Skeletal muscle cell (primary cell): ENCODE data around the gene SCAP.
"Not testable (repeated sequence)": the region's sequence is repeated elsewhere in the genome, so short reads cannot be mapped to it uniquely, and the experiment has no call there.

Experiments used
- DNase-seq: peaks from one replicate; pipeline ENCODE4 v3.0.0-alpha.2; 2010; ENCODE audit warnings: low read depth
- H3K4me3 ChIP-seq: 2 replicates; pipeline ENCODE4 v1.5.1; 2011; ENCODE audit warnings: low read depth, mild to moderate bottlenecking, control low read depth, low read length, moderate library complexity

The SCAP gene

DNA sequence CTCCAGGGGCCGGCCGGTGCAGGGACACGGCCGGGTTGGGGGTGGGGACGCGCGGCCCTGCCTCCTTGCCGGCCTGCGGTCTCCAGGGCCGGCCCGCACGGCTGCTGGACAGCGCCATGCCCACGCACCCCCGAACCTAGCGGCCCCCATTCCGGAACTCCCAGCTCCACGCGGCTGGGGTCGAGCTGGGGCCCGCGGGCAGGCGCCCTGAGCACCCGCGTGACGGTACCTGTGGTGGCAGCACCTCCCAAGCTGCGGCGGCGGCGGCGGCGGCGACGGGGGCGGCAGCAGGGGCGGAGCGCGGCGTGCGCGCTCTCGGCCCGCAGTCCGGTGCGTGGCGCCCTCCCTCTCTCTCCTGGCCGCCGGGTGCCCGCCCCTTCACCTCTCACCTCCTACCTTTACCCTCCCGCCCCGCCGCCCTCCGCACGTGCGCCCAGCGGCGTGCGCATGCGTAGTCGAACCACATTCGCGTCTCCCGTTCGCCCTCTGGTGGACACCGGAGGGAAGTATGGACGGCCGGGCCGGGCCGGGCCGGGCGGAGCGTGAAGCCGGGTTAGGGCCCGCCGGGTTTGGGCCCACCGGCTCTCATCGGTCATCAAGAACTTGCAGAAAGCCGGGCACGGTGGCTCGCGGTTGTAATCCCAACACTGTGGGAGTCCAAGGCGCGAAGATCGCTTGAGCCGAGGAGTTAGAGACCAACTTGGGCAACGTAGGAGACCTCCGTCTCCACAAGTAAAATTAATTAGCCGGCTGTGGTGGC lies at the start of gene SCAP:
Gene SCAP, minus strand, starts transcription at position 372 of the 760 bp plus-strand sequence. CDS start 32,948 bp downstream, outside the sequence.
- peak; percentile 22 for DNase-seq
- peak within 1 kb of the TSS; percentile 88 for H3K4me3 ChIP-seq

DNA sequence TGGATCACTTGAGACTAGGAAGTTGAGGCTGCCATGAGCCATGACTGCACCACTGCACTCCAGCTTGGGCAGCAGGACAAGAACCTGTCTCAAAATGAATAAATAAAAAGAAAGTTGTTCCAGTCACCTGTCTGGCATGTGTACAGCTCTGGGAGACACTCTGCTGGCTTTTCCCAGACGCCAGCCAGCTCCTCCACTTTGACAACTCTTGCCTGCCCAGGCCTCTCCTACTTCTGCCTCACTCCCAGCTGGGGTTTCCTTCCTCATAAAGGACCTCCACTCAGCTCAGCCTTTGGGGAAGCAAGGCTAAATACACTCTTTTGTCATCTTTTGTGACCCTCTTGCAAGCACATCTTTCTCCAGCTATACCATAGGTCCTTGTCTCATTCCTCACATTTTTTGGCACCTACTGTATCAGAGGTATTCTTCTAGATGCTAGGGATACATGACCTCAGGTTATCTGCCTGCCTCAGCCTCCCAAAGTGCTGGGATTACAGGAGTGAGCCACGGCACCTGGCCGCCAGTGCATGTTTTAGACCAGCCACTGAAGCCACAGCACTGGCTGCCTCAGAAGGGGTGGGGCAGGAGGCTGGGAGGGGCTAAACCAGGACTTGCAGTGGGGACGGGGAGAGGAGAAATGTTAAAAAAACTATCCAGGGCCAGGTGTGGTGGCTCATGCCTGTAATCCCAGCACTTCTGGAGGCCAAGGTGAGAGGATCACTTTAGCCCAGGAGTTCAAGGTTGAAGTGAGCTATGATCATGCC lies 47.8 kb upstream of the SCAP start:
- no peak for DNase-seq
- H3K4me3 ChIP-seq = no peak overlapping the region

DNA sequence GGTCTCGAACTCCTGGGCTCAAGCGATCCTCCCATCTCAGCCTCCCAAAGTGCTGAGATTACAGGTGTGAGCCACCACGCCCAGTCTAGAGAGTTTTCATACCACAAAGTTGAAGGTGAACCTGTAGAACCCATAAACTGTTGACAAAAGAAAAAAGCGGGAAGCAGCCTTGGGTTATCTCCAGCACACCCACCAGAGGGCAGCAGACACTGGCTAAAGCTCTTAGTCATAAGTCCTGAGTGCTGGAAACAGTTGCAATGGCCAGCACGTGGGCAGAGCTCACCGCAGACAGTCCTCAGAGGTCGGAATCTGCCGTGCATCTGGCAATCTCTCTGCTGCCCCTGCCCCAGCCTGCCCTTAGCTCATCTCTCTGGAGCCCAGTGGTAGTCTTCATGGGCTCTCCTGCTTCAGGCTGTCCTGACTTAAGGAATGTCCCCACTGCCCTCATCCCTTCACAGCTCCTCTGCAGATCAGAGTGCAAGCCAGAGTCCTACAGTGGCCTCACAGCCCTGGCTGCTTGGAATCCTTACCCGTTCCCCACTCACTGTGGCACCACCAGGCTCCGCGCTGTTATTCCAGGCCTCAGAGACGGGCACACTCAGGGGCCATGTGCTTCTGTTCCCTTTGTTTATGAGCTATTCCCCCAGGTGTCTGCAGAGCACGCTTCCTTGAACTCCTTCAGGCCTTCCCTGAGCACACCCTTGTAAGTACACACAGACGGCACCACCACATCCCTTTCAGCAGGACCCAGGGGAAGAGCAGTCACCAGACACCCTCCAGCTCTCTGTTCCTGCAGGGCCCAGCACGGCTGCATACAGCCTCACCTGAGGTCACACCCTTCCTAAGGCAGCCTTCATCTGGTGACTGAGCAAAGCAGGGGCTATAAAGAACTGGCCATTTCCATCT lies 46.6 kb upstream of the SCAP start:
- peak; percentile 72 for DNase-seq

DNA sequence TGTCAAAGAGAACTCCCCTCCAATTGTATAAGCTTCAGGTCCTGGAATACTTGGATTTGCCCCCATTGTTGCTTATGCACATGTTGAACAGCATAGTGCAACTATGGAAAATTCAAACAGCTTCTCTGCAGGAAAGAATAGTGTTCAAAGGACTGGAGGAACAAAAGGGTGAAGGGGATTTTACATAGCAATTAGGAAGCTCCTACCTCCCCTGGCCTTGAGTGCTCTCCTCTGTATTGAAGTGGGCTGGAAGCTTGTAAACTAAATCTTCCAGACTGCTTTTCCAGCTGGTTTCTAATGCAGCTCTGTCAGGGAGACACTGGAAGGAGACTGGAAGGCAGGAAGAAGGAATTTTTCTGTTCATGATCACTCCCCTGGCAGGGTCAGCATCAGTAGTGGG lies 45.0 kb upstream of the SCAP start:
- no peak for DNase-seq
- no peak overlapping the region for H3K4me3 ChIP-seq

More for the DNA sequence above, 46.6 kb upstream of the SCAP start:
- no peak overlapping the region for H3K4me3 ChIP-seq

DNA sequence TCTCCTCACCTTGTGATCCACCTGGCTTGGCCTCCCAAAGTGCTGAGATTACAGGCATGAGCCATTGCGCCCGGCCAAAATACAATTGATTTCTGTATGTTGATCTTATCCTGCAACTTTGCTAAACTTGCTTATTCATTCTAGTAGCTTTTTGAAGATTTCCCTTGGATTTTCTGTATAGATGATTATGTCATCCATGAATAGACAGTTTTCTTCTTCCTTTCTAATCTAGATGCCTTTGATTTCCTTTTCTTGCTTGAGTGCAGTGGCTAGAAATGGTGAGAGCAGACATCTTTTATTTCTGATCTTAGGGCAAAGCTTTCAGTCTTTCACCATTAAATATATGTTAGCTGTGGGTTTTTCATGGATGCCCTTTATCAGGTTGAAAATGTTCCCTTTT lies 42.2 kb upstream of the SCAP start:
- no peak for DNase-seq
- no peak overlapping the region for H3K4me3 ChIP-seq

DNA sequence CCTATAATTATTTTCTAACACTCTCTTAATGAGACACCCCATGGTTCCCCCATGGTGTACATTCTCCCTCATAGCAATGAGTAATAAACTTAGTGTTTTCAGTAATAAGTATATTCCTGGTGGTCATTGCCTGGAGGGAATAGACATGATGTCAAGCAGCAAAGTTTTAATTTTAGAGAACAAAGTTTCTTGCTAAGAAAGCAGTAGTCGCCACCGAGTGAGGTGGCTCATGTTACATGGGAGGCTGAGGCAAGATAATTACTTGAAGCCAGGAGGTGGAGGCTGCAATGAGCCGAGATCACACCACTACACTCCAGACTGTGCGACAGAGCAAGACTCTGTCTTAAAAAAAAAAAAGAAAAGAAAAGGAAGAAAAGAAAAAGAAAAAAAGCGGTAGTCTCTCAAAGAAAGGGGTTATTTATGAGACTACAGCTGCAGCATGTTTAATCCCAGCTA lies 40.2 kb upstream of the SCAP start:
- no peak overlapping the region for H3K4me3 ChIP-seq

DNA sequence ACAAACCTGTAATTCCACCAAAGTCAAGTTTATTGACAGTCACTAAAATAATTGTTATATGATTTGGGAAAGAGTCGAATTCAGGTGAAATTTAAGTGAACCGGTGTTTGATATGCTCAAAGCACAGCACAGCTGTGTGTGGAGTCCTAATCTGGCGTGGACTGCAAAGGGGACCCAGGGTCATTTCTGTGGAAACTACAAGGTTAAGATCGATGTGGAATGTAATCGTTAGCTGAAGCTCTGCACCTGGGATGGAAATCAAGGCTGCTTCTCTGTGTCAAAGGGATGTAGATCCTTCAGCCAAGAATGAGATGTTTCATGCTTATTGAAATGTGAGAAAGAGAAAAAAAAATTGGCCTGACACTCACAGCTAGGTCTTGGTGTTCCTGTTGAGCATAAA lies 39.4 kb upstream of the SCAP start:
- no peak overlapping the region for H3K4me3 ChIP-seq
- no peak for DNase-seq

More for the DNA sequence above, 40.2 kb upstream of the SCAP start:
- no peak for DNase-seq

DNA sequence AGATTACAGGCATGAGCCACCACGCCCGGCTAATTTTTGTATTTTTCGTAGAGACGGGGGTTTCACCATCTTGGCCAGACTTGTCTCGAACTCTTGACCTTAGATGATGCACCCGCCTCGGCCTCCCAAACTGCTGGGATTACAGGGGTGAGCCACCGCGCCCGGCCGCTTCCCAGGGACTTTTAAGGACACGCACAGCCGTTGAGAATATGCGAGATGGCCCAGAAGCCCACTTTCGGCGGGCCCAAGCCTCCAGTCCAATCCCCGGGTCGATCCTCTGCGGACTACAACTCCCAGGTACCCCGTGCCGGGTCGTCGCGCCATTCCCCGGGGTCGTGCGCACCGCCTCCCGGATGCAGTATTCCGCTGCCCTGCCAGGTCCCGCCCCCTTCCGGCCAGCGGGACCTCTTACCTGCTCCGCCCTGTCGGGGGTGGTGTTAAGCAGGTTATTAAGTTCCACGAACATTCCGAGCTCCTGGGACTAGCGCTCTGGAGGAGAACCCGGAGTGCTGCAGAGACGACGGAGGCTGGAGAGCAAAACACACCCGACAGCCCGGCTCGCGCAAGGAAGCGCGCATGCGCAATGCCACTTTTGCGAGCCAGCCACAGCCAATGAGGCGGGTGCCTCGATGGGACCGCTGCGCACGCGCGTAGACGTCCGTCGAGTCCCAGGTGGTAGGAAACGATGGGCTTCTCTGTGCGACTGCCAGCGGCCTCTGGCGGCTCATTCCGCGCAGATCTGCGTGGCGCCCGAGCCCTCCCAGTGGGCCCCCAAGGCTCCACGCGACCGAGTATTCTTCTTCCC lies 37.6 kb upstream of the SCAP start, which contains the start of gene ELP6:
Gene ELP6, minus strand, starts transcription at position 588 of the 805 bp plus-strand sequence. Its CDS starts 122 bp downstream, at position 466.
- H3K4me3 ChIP-seq = peak within 1 kb of the TSS; percentile 81
- DNase-seq = peak; percentile 89

DNA sequence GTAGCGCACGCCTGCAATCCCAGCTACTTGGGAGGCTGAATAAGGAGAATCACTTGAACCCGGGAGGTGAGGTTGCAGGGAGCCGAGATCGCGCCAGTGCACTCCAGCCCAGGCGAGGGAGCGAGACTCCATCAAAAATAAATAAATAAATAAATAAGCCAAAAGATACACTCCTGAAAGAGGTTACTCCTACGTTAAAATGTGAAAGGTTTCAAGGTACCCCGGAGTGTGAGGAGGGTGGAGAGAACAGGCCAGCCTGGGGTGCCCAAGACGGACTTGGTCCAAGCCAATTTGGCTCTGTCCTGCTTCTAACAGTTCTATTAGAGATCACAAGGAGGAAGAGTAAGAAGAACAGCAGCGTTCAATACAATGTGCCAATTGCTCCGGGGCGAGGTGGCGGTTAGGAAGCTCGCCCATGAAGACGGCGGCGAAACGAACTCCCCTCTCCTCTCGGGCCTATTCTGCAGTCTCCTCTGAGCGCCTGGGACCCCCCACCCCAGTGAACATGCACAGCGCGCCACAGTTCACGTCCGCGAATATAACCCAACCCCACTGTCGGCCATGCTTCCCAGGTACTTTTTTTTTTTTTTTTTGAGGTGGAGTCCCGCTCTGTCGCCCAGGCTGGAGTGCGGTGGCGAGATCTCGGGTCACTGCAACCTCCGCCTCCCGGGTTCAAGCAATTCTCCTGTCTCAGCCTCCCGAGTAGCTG lies 36.8 kb upstream of the SCAP start:
- no peak for DNase-seq
- peak overlapping the region; percentile 81 for H3K4me3 ChIP-seq

DNA sequence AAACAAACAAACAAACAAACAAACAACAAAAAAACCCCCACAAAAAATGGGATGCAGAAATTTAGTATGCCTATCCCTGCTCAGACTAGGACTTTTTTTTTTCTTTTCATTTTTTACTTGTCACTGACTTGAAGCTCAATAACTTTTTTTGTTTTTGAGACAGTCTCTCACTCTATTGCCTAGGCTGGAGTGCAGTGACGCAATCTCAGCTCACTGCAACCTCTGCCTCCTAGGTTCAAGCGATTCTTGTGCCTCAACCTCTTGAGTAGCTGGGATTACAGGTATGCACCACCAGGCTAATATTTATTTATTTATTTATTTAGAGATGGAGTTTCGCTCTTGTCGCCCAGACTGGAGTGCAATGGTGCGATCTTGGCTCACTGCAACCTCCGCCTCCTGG lies 29.5 kb upstream of the SCAP start:
- not testable (repeated sequence) for DNase-seq, H3K4me3 ChIP-seq

DNA sequence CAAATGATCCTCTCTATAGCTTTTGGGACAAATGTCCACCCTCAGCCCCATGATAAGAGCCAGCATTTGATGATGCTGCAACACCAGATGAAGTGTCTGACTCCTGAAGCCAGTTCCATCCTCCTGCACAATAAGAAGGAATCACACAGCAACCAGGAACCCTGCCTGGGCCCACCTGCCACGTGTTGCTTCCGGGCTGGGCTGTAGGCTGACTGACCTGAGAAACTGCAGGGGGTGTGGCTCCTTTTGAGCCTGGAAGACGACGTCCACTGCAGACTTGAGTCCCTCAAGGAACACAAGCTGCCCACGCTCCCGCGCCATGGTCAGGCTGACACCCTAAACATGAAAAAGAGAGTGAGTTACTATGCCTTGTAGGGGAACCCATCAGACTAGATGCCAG lies 28.4 kb upstream of the SCAP start:
- no peak for DNase-seq
- H3K4me3 ChIP-seq = no peak overlapping the region

DNA sequence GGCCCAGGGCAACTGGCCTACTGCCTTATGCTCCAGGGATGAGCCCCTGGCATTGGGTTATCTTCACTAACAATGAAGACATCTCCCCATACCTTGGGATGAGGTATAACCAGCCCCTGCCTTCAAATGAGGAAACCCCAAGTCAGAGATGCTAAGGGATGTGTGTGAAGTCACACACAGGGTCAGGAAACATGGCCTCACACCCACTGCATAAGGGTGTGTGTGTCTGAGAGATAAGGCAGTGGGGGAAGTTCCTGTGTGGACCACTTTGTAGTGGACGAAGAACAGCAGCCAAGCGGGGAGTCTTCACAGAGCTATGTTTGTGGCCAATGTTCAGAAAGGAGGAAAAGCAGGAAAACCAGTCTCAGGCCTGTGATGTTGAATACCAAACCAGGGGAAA lies 27.3 kb upstream of the SCAP start:
- no peak for DNase-seq
- no peak overlapping the region for H3K4me3 ChIP-seq

DNA sequence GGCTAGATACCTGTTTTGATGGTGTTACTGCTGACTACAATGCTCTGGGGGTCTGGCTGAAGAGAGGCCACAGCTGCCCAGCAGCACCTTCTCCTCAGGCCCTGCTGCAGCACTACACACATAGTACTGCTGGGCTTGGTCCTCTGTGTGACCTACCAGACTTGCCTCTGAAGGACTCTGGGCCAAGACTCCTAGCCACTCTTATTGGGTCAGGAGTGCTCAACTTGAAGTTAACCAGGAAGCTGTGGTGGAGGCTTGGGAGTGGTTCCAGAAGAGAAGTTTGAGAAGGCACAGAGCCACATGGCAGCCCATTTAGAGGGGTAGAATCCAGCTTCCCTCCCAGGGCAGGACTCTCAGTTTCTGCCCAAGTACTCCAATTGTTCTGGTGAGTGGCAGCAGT lies 21.2 kb upstream of the SCAP start:
- H3K4me3 ChIP-seq = no peak overlapping the region
- no peak for DNase-seq

DNA sequence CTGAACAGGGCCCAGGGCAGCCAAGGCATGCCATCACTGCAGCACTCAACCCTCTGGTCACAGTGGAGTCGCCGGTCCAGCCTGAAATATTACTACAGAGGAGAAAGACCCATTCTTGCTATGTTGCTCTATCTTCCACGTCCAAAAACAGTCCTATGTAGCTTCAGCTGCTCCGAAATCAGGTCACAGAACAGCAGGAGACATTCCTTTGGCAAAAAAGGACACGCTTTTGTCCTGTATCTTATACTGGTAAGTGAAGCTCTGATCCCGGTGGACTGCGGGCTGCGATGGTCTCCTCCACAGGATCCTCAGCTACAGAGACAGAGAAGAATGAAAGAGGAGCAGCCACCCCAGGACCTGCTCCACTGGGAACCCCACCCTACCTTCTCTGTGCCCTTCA lies 20.1 kb upstream of the SCAP start:
- no peak for DNase-seq
- H3K4me3 ChIP-seq = no peak overlapping the region

DNA sequence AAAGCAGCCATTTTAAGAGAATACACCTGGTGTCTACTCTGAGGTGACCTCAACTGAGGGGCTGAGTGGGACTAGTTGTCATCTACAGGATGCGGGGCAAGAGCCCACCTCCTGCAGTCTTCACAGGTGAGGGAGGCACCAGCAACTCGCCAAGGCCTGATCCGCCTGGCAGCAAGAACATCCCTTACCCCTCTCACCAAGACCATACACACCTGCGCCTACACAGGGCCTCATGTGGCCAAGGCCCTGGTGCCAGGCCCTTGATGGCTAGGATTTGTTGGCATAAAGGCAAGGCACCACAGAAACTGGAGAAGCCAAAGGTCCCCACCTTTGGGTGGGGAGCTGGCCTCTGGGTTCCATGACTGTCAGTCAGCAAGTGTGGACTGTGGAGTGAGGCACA lies 19.4 kb upstream of the SCAP start:
- no peak overlapping the region for H3K4me3 ChIP-seq
- DNase-seq = no peak

DNA sequence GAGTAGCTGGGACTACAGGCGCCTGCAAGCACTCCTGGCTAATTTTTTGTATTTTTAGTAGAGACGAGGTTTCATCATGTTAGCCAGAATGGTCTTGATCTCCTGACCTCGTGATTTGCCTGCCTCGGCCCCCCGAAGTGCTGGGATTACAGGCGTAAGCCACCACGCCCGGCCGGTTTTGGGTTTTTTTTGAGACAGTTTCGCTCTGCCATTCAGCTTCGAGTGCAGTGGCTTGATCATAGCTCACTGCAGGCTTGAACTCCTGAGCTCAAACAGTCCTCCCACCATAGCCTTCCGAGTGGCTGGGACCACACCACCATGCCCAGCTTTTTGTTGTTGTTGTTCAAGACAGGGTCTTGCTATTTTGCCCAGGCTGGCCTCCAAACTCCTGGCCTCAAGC lies 16.0 kb upstream of the SCAP start:
- no peak overlapping the region for H3K4me3 ChIP-seq
- DNase-seq = no peak

DNA sequence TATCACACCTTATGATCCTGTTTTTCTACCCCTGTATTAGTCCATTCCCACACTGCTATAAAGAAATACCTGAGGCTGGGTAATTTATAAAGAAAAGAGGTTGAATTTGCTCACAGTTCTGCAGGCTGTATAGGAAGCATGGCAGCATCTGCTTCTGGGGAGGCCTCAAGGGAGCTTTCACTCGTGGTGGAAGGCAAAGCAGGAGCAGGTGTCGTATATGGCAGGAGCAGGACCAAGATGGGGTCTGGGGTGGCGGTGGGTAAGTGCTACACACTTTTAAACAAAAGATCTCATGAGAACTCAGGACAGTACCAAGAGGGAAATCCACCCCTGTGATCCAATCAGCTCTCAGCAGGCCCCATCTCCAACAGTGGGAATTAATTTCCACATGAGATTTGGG lies 15.4 kb upstream of the SCAP start:
- H3K4me3 ChIP-seq = no peak overlapping the region
- no peak for DNase-seq

DNA sequence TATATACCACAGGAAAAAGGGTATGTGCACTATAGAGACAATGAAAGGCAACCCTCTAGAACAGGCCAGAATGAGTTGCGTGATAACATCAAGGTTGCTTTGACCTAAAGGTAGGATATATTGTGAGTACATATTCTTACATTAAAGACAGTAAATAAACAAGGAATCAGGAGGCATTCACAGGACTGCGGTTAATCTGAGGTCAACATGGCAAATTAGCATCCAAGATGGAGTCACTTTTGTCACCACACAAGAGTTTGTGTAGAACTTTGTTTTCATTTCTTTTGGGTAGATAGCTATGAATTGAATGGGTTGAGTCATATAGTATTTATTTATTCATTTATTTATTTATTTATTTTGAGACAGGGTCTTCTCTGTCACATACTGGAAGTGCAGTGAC lies 11.5 kb upstream of the SCAP start:
- H3K4me3 ChIP-seq = no peak overlapping the region
- DNase-seq = no peak
